ENCODE measurements around the gene PORCN. TPM values are rescaled to one million over a fixed set of nuclear protein-coding genes. Genes with fewer than 3 reads are reported as not detected.

The PORCN gene
- total and polyA plus RNA-seq, 7 donors, result 4.8 to 12.2 (median 8.6) TPM

DNA sequence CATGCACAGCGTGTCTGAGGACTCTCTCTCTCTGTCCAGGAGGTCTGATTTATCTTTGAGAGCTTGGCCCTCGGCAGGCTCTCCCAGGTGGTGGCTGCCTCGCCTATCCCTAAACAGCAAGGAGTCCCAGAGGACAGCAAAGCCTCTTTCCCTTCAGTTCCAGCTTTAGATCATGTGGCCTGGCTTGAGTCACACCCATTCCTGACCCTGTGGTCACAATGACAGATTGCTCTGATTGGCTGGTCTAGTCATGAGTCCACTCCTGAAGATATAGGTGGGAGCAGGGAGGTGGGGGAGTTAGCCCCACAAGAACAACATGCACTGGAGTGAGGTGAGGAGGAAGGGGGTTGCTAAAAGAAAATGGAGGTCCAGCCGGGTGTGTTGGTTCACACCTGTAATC, 12.1 kb upstream of the PORCN start:
- WGBS, 3 donors, result 63 to 75% (median 66%) methylated on average over 4 of the region's 4 CpGs
- Histone ChIP-seq H3K27ac (no peak overlapping the region), H3K4me3 (no peak overlapping the region), H3K36me3 (ENCODE audit: insufficient read depth in 1 of 2, low read depth in 1 of 2) (no peaks in the 10 kb centered on the region), H3K4me1 (no peaks in the 10 kb centered on the region), H3K27me3 (ENCODE audit: insufficient read depth in 3 of 3, low read length in 2 of 3) (peaks cover 0 to 7% (median 0%) of the 10 kb centered on the region in 3 donors), H3K9me3 (no peaks in the 10 kb centered on the region)
- intact Hi-C loops (cut with DNase I), result no loop called here
- TF ChIP-seq, protein P1, sequence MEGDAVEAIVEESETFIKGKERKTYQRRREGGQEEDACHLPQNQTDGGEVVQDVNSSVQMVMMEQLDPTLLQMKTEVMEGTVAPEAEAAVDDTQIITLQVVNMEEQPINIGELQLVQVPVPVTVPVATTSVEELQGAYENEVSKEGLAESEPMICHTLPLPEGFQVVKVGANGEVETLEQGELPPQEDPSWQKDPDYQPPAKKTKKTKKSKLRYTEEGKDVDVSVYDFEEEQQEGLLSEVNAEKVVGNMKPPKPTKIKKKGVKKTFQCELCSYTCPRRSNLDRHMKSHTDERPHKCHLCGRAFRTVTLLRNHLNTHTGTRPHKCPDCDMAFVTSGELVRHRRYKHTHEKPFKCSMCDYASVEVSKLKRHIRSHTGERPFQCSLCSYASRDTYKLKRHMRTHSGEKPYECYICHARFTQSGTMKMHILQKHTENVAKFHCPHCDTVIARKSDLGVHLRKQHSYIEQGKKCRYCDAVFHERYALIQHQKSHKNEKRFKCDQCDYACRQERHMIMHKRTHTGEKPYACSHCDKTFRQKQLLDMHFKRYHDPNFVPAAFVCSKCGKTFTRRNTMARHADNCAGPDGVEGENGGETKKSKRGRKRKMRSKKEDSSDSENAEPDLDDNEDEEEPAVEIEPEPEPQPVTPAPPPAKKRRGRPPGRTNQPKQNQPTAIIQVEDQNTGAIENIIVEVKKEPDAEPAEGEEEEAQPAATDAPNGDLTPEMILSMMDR (IDR thresholded peaks at IDR 0.05), result no peak
- DNase-seq (no peak), ATAC-seq (no peak)

DNA sequence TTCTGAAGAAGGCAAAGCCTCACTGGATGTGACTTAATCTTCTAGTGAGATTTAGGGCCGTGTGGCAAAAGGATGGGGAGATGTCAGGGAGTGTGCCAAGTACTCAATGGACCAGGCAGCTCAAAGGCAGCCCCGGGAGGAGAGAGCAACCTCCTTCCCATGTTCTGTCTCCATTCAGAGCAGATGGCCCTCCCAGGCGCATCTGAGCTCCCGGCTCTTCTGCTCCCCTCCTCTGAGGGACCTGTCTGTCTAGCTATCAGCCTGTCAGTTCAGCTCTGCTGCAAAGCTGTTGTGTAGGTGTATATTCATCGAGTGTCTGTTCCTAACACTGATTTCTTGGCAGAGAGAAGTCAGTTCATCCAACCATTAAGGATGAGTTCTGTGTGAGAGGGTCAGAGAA, 10.9 kb upstream of the PORCN start:
- Histone ChIP-seq H3K27me3 (ENCODE audit: insufficient read depth in 3 of 3, low read length in 2 of 3) (peaks cover 0 to 7% (median 0%) of the 10 kb centered on the region in 3 donors), H3K9me3 (no peaks in the 10 kb centered on the region), H3K27ac (no peak overlapping the region), H3K4me1 (no peaks in the 10 kb centered on the region), H3K4me3 (no peak overlapping the region), H3K36me3 (ENCODE audit: insufficient read depth in 1 of 2, low read depth in 1 of 2) (no peaks in the 10 kb centered on the region)
- intact Hi-C loops (cut with DNase I), result no loop called here
- TF ChIP-seq, protein P1 (IDR thresholded peaks at IDR 0.05), result no peak
- no peak for ATAC-seq
- WGBS, 3 donors, result 59 to 71% (median 64%) methylated on average over 5 of the region's 5 CpGs
- no peak for DNase-seq

DNA sequence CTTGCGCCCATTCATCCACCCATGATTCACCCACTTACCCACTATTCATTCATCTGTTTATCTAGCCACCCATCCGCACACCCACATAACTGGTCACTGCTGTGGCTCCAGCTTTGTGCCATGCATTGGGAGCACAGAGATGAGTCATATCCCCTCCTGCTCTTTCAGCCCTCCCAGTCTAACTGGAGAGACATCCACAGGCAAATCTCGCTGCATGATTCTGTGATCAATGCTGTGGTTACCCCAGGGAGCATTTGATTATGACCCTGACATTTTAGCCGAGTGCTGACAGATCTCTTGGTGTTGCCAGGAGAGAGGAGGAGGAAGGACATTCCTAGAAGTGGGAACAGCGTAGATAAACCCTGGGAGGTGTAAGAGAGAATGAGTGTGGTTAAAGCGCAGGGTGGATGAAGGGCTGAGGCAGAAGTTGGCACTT, 10.4 kb upstream of the PORCN start:
- Histone ChIP-seq H3K27me3 (ENCODE audit: insufficient read depth in 3 of 3, low read length in 2 of 3) (peaks cover 0 to 6% (median 0%) of the 10 kb centered on the region in 3 donors), H3K27ac (no peak overlapping the region), H3K4me1 (no peaks in the 10 kb centered on the region), H3K9me3 (no peaks in the 10 kb centered on the region), H3K36me3 (ENCODE audit: insufficient read depth in 1 of 2, low read depth in 1 of 2) (no peaks in the 10 kb centered on the region), H3K4me3 (no peak overlapping the region)
- DNase-seq (no peak), ATAC-seq (no peak)
- WGBS, 3 donors, result 64 to 73% (median 72%) methylated on average over 6 of the region's 6 CpGs
- TF ChIP-seq, protein P1 (IDR thresholded peaks at IDR 0.05), result no peak
- intact Hi-C loops (cut with DNase I), result no loop called here

DNA sequence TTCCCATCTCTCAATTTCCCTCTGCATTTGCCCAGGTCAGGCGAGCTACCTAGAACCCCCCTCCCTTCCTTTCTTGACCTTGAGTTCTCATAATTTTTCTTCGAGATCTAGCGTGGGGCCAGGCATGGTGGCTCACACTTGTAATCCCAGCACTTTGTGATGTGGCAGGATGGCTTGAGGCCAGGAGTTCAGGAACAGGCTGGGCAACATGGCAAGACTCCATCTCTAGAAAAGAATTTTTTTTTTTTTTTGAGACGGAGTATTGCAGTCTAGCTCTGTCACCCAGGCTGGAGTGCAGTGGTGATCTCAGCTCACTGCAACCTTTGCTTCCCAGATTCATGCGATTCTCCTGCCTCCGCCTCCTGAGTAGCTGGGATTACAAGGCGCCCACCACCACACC, 4.5 kb upstream of the PORCN start:
- DNase-seq (no peak), ATAC-seq (no peak)
- Histone ChIP-seq H3K4me1 (no peaks in the 10 kb centered on the region), H3K4me3 (no peak overlapping the region), H3K27me3 (ENCODE audit: insufficient read depth in 3 of 3, low read length in 2 of 3) (no peaks in the 10 kb centered on the region), H3K36me3 (ENCODE audit: insufficient read depth in 1 of 2, low read depth in 1 of 2) (no peaks in the 10 kb centered on the region), H3K9me3 (no peaks in the 10 kb centered on the region), H3K27ac (no peak overlapping the region)
- TF ChIP-seq, protein P1 (IDR thresholded peaks at IDR 0.05), result no peak
- intact Hi-C loops (cut with DNase I), result no loop called here
- WGBS, 3 donors, result 63 to 72% (median 65%) methylated on average over 7 of the region's 7 CpGs

DNA sequence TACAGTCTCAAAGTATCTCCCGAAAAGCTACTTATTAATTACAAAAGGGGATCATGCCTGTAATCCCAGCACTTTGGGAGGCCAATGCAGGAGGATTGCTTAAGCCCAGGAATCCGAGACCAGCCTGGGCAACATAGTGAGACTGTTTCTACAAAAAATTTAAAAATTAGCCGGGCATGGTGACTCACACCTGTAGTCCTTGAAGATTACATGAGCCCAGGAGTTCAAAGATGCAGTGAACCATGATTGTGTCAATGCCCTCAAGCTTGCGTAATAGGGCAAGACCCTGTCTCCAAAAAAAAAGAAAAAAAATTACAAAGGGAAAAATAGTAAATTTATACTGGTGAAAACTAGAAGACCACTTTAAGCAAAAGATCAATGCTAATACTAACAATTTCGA, 3.3 kb upstream of the PORCN start:
- no peaks in the 10 kb centered on the region for H3K4me1 ChIP-seq
- TF ChIP-seq, protein P1 (IDR thresholded peaks at IDR 0.05), result no peak
- no peak overlapping the region for H3K27ac ChIP-seq
- no peak for ATAC-seq
- DNase-seq, result no peak
- H3K4me3 ChIP-seq, result no peak overlapping the region
- no peaks in the 10 kb centered on the region for H3K27me3 ChIP-seq (ENCODE audit: insufficient read depth in 3 of 3, low read length in 2 of 3)
- no peaks in the 10 kb centered on the region for H3K36me3 ChIP-seq (ENCODE audit: insufficient read depth in 1 of 2, low read depth in 1 of 2)
- 69 to 89% (median 83%) methylated on average over 5 of the region's 5 CpGs for WGBS, 3 donors
- intact Hi-C loops (cut with DNase I), result no loop called here
- H3K9me3 ChIP-seq, result no peaks in the 10 kb centered on the region

Data from psoas muscle (tissue), 8 donors.